ENCODE measurements around the gene NEB.
"Not testable (repeated sequence)": the region's sequence is repeated elsewhere in the genome, so short reads cannot be mapped to it uniquely, and the experiment has no call there.

Gene NEB

DNA sequence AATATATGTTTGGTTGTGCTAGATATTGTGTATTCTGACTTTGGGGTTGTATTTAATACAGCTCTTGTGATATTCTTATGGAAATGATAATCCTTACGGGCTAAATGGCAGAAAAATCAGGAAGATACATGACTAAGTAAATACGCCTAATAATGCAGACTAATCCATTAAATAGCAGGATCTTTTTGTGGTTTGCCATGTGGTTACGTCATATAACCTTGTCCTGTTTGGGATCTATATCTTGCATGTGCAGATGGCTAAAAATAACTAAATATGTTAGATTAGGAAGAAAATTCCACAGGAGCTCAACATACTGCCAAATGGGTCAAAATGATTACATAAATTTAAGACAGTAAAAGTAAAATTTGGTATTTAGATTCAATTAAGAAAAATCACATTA, 83.0 kb downstream of the NEB start:
- DNase-seq (ENCODE audit: low spot score) = no peak

DNA sequence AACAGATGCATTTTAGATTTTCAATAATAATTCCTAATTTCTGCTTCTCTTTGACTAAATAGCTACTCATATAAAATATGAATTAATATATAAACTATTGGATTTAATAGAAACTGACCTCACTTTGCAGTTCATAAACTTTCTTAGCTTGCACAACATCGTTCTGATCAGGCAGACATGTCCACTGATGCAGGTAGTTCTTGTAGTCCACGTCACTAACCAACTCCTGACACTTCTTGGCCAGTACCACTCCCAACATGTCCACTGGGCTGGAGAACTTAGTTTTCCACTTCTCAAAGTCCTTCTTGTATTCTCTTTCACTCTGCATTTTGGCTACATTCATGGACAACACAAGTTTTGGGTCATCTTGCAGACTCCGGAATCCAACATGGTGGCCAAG, 83.8 kb downstream of the NEB start:
- no peak for DNase-seq (ENCODE audit: low spot score)

DNA sequence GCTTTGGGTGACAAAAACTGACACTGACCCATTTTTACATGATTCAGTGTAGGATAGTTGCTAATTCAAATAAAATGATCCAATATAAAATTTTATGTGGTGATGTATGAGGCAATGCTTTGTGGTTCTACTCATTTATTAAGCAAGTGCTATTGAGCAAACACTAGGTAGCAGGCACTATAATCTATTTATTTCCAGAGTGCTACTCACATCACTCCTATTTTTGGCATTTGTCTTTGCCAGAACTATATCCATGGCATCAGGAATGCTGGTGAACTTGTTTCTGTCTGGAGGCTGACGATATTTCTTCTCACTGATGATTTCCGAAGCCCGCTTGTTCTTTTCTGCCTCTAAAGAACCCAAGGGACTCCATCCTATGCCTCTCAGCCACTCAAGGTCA, 84.3 kb downstream of the NEB start:
- DNase-seq (ENCODE audit: low spot score) = no peak

DNA sequence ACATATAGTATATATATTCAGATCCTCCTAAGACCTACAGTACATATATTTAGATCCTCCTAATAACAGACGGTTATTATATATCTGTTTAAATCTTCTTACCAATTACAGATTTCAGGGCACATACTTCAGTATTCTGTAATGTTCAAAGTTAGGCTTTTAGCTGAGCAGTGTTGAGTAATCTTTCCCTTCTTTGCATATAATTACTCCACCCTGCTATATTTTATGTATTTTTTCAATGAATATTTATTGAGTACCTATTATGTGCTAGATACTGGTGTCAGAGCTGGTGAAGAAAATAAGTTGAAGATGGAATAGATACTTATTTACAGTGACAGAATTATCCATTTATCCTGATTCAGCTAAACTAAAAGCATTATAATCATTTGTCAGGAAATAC, 84.9 kb downstream of the NEB start:
- DNase-seq (ENCODE audit: low spot score) = no peak

DNA sequence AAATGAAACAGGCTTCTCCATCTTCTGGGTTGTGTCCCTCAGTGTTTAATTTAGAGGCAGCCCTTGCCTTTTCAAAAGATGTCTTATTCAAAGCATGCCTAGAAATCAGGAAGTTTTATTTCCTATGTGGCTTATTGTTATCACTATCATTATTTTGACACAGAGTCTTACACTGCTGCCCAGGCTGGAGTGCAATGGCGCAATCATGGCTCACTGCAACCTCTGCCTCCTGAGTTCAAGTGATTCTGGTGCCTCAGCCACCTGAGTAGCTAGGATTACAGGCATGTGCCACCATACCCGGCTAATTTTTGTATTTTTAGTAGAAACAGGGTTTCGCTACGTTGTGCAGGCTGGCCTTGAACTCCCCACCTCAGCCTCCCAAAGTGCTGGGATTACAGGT, 87.8 kb downstream of the NEB start:
- DNase-seq (ENCODE audit: low spot score) = not testable (repeated sequence)

DNA sequence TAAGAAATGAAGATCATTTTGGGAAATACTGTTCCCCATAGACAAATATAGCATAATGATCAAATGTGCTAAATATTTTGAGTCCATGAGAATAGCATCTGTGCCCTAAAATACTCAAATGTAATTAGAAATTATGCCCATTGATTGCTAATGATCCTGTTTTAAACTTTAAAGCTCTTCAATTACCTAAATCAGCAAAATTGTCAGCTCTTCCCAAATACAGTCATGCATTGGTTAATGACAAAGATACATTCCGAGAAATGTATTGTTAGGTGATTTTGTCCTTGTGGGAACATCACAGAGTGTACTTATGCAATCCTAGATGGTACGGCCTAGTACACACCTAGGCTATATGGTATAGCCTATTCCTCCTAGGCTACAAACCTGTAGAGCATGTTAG, 89.7 kb downstream of the NEB start:
- no peak for DNase-seq (ENCODE audit: low spot score)

DNA sequence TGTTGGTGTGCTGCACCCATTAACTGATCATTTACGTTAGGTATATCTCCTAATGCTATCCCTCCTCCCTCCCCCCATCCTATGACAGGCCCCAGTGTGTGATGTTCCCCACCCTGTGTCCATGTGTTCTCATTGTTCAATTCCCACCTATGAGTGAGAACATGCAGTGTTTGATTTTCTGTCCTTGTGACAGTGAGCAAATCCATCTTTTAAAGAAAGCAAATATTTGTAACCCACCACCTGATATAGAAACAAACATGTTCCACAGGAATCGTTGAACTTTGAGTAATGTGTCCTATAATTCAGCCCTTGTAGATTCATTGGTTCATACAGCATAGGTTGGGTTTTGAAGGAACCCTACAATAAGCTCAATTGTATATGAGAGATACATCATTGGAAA, 92.4 kb downstream of the NEB start:
- DNase-seq (ENCODE audit: low spot score) = not testable (repeated sequence)

DNA sequence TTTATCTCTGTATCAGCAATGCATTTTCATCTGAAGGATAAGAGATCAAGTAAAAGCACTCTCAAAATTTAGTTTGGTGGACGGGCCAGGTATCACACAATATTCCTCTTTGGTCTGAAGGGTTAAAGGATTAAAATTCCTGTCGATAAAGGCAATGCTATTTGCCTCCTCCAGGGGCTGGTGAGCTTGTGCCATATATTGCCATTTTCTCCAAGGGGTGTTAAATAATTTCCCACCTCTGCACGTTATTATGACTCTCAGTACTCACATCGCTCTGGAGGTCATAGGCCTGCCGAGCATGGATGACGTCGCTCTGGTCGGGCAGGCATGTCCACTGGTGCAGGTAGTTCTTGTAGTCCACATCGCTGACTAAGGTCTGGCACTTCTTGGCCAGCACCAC, 94.2 kb downstream of the NEB start:
- no peak for DNase-seq (ENCODE audit: low spot score)

DNA sequence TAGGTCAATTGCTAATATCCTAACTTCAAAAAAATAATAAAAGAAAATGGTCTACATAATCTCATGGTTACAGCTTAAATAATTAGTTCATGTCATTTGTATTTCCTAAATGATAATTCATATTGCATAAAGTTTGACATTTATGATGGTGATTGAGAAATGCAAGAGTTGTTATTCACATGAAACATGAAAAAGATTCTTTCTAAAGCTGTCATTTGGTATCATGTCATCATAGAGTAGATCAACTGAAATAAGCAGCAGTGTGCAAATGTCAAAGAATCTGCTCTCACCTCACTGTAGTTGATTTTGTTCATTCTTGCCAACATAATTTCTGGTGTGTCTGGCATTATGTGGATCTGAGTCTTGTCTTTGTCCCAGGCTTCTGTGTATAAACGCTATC, 95.3 kb downstream of the NEB start:
- DNase-seq (ENCODE audit: low spot score) = no peak

DNA sequence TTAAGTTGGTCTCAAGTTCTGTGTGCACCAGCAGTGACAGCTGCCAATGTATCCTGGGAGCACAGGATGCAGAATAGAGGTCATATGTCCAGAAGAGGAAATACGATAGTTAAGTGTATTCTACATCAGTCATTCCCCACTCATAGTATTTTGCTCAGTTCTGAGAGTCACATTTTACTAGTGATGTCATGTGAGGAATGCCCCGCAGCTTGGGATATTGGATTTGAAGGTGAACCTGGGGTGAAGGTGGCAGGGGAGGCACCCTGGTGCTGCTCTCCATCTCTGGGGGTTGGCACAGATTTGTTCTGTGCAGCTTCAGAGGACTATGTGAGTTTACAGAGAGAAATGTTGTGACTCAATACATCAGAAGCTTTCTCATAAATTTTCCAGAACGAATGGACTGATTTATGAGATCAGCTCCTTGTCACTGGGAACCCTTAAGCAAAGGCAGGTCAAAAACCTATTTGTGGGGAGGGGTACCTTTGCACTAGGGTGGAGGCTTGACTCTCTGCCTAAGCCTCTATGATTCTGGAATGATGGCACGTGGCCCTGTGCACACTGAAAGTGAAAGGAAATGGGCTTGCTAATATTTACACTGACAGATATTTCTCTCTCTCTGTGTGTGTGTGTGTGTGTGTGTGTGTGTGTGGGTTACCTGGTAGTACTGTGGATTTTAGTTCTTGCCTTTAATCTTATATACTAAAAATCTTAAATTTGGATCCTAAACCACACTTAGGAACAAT, 95.9 kb downstream of the NEB start:
- DNase-seq (ENCODE audit: low spot score) = no peak

DNA sequence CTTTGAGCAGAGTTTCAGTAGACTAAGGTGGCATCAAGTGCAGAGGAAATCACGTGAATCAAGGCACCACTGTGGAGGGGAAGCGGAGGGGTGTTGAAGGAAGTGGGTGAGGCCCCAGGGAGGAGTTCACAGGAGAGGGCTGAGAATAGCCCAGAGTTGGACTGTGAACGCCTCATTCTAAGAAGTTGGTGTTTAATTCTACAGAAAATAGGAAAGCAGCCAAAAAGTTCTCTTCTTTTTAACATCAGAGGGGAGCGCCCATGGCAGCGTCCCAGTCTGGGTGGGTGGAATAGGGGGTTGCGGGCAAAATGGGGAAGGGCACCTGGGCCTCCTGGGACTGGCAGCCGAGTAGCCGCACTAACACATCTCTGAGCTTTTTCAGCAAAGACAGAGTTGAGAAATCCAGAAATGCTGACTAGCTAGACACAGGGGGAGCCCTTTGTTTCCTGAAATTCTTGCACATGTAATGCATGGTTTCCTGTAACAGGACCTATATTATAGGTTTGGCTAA, 97.0 kb downstream of the NEB start:
- DNase-seq (ENCODE audit: low spot score) = no peak

DNA sequence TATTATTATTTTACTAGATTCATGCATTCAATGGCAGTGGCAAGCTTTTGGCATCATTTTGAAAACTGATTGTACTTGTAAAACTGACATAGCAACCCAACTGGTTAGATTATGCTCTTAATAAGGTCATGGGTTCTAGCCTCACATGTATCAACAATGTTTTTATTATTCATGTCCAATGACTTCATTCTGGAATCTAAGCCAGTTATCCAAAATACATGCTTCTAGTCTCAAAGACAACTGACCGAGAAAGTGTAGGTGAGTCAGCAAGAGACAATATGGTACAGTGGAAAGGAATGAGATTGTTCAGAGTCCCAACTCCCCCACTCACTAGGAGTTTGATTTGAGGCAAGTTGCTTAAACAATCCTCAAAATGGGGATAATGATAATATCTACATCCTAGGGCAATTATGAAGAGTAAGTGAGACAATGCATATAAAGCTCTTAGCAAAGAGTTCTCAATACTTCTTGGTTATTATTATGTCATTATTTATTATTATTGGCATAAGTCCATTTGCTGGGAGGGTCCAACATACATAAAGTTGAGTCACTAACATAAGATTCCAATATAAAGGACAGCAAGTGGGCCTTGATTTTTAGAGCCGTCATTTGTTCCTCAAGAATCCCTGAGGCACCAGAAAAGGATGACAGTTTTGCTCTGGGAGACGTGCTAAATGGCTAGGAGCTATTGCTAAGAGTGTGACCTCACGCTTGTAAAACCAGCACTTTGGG, 99.4 kb downstream of the NEB start:
- no peak for DNase-seq (ENCODE audit: low spot score)

DNA sequence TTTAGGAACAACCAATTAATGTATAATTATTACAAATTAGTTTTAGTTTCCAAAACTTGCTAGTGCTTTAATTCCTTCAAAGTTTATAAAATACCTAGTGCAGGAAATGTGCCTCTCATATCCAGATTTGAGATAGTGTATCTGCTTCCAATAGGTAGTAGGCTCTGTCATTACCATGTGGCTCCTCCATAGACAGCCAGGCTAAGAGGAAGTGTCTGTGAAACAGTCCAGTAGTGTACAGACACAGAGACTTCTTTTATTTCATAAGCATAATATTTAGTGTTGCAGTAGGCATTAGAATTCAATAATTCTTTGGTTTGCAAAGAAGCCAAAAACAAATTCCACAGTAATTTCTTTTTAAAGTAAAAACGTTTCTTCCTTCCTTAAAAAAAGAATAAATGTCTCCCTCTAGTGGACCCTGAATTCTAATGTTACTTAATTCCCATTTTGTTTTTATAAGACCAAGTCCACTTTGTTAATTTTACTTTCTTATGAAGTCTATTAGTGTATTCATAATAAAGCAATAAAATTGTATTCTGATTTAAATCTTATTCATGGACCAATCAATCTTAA, 101.2 kb downstream of the NEB start:
- DNase-seq (ENCODE audit: low spot score) = no peak

DNA sequence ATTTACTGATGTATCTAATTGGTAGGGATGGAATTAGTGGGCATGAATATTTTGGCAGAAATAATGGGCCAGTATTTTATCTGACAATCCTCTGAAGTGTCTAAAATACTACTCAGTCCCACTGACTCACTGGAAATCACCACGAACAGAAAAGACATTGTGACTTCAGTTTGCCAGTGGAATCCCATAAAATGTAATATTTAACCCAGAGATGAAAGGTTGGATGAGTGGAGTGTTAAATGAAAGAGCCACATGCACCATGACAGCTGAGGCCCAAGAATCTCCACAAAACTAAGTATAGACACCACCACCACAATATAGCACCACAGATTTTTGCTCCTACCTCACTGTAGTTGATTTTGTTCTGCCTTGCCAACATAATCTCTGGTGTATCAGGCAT, 103.9 kb downstream of the NEB start:
- no peak for DNase-seq (ENCODE audit: low spot score)

DNA sequence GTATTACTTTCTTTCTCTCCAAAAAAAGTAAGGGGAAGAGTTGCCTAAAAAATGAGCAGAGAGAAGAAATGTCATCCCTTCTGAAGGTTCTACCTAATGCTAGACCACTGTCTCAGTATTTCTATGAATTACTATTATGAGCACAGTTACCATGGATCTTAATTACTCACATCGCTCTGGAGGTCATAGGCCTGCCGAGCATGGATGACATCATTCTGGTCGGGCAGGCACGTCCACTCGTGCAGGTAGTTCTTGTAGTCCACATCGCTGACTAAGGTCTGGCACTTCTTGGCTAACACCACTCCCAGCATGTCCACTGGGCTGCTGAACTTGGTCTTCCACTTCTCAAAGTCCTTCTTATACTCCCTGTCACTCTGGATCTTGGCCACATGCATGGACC, 106.9 kb downstream of the NEB start:
- DNase-seq (ENCODE audit: low spot score) = no peak

DNA sequence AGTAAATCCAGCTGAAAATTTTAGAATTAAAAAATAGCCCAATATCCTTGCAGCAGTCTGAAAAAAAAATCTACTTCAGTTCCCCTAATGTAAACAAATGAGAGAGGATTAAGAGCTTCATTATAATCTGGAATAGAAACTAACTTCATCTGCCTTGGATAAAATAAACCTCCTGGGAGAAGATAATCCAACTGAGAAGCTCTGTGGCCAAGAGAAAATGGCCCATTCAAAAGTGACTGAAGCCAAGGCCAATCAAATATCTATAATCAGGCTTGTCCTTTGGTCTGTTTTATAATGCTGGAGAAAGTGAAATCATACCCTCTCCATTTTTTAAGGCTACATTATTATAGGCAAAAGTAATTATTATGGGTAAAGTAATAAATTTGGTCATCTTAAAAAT, 110.0 kb downstream of the NEB start:
- DNase-seq (ENCODE audit: low spot score) = no peak

DNA sequence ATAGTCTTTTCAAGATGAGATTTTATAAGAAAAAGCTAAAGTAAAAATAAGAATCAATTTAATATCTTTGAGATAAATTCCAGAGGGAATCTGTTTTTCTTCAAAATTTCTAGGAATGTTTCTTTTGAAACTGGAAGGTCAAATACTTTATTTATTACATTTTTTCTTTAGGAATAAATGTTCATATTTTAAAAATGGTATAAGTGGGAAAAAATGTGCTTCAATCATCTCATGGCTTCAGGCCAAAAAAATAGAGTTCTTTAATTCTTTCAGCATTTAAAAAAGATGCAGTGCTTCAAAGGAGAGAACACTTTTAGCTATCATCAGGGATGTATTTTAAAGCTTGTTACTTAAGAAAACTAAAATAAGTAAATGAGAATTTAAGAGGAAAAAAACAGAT, 110.6 kb downstream of the NEB start:
- DNase-seq (ENCODE audit: low spot score) = no peak

DNA sequence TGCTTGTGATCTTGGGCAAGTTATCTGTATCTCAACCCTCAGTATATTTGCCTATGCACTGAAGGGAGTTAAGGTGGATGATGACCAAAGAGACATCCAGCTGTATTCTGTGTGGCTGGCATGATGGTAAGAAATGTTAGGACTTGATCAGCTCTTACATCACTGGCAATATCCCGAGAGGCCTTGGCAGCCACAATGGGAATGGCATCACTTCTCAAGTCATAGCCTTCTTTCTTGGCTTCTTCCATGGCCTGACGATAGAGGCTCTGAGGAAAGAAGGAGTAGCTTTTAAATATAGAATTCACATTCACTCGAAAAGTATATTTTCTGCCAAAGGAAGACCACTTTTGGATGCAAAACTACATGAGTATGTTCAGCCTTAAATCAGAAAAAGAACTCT, 113.5 kb downstream of the NEB start:
- no peak for DNase-seq (ENCODE audit: low spot score)

DNA sequence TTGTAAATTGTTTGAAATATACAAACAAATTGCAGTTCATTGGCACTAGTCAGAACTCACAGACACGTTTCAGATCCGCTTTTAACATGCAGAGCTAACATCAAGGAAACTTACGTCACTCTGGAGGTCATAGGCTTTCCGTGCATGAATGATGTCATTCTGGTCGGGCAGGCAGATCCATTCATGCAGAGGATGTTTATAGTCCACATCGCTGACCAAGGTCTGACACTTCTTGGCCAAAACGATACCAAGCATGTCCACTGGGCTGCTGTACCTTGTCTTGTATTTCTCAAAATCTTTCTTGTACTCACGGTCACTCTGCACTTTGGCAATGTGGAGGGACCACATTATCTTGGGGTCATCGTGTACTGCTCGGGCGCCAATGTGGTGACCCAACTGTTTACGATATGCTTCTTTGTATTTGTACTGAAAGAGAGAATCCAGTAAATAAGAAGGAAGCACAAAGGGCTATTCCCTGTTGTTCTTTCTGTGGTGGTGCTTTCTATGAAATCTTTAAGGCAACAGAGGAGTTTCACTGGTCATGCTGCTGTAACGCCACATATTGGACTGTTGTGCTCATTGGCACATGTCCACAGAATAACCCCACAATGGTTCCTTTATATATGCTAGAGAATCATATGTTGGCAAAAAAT, 114.8 kb downstream of the NEB start:
- no peak for DNase-seq (ENCODE audit: low spot score)

DNA sequence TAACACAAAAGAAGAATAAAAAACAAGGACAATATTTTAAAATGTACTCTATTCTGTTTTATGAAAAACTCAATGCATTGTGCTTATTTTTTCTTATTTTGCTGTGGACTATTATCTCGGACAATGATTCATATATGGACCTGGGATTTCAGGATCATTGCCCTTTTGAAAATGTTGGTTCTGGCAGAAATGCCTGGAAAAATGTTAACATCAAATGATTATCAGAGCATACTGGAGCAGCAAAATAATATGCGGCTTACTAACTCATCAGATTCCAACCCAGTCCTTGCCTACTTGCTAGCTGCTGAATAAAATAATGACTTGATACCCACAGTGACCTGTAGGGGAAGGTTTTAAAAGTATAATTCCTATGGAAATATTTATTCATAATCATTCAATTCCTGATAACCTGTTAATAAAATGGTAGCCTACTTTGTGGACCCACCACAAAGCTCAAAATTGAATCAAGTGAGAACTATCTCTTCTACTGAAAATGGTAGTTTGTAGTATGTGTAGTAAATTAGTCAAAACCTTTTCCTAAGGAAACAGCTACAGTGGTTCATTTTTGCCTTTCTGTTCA, 117.4 kb downstream of the NEB start:
- no peak for DNase-seq (ENCODE audit: low spot score)

DNA sequence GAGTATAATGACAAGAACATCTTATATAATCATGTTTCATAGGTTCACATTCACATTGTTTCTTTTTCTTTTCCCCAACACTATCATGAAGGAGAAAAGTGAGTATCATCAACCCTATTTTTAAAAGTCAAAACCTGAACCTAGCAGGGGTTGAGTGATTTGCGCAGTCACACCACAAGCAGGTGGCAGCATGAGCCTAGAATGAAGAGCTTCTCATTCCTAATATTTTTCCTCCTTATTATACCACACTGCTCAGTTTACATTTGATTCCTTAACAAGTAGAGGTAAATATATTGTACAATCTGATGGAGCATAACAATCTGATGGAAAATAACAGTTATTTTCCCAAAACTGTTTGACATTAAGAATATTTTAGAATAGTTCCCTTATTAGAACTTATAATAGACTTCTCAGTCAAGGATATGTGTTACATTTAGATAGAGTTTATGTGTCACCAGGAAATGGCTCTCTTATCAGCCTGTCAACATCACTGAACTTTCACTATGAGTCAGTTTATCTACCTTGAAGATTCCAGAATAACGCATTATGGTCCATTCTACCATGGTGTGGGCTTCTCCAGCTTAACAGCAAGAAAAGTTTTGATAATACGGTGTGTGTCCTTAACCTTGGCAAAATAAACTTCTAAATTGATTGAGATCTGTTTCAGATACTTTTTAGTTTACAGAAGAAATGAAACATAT, 119.5 kb downstream of the NEB start:
- DNase-seq (ENCODE audit: low spot score) = no peak

DNA sequence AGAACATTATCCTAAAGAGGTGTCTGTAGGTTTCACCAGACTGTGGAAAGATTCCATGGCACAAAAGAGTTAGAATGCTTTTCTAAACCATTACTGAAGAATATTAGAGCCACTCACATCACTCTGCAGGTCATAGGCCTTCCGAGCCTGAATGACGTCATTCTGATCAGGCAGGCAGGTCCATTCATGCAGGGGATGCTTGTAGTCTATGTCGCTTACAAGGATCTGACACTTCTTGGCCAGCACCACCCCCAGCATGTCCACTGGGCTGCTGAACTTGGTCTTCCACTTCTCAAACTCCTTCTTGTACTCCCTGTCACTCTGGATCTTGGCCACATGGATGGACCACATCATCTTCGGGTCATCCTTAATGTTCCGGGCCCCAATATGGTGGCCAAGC, 120.1 kb downstream of the NEB start:
- no peak for DNase-seq (ENCODE audit: low spot score)

Measured in HuH-7.5 (cell line).